H1 (cell line): ENCODE results near the gene VPS35L. TPM values are rescaled to one million over a fixed set of nuclear protein-coding genes. Genes with fewer than 3 reads are reported as not detected.

ENCODE experiments used
- CBX5 ChIP-seq: fragments of 300-800, 300-1000 bp; sonication (generic); IDR thresholded peaks from 2 replicates; pipeline ENCODE4 v1.7.1; 2016; ENCODE audit warnings: antibody characterized with exemption, low read length, low read depth
- CHD1 ChIP-seq: IDR thresholded peaks from 2 replicates; pipeline ENCODE4 v1.6.1; 2012; ENCODE audit warnings: low read depth, low read length, improper control_type of control experiment
- CHD7 ChIP-seq: fragments of 300-600 bp; sonication (generic); IDR thresholded peaks from 2 replicates; pipeline ENCODE4 v1.7.1; 2012; ENCODE audit warnings: low read length, moderate library complexity, mild to moderate bottlenecking, inconsistent platforms; ENCODE audit not compliant: insufficient replicate concordance
- RNF2 ChIP-seq: fragments of 200-900, 300-1000 bp; sonication (generic); IDR thresholded peaks from 2 replicates; pipeline ENCODE4 v1.7.1; 2016; ENCODE audit warnings: borderline replicate concordance, low read depth, mild to moderate bottlenecking, antibody characterized with exemption, low read length; ENCODE audit not compliant: poor library complexity, severe bottlenecking; ENCODE audit errors: missing control alignments
- SP1 ChIP-seq: IDR thresholded peaks from 2 replicates; pipeline ENCODE4 v1.6.1; 2011; ENCODE audit warnings: low read depth, low read length
- SRF ChIP-seq: IDR thresholded peaks from 2 replicates; pipeline ENCODE4 v1.6.1; 2011; ENCODE audit warnings: mild to moderate bottlenecking, low read depth, low read length, moderate library complexity
- TEAD4 ChIP-seq: IDR thresholded peaks from 2 replicates; pipeline ENCODE4 v1.6.1; 2012; ENCODE audit warnings: low read depth, low read length, inconsistent platforms, mixed read lengths
- polyA plus RNA-seq, 7 experiments: library from polyadenylated mRNA; depleted of rRNA in 3 of 7; stranded (reverse) in 5 of 7; unstranded in 2 of 7; fragments of >200 nt in 5 of 7; fragments of 200-250 nt in 2 of 7; gene quantifications; 1 replicate in 5 of 7; 2 replicates in 1 of 7; 4 replicates in 1 of 7; pipeline versions ENCODE4 v1.2.1 to v1.2.3, GENCODE V29; 2011 to 2013; ENCODE audit warnings: missing spikeins in 2 of 7, mixed read lengths in 2 of 7
- total RNA-seq: library from RNA; stranded (reverse); fragmentation: NEBNext Ultra II Directional; extraction: Animal tissue kit (Norgen Biotek cat#: 25700); gene quantifications from 2 replicates; pipeline ENCODE4 v1.2.1, GENCODE V29; 2021
- TF ChIP-seq, protein P1 (sequence below), 3 experiments: IDR thresholded peaks; 1 replicate in 2 of 3; 2 replicates in 1 of 3; pipeline versions ENCODE4 v1.5.1 to v1.6.1; 2011; ENCODE audit warnings: low read length in 3 of 3, mild to moderate bottlenecking in 3 of 3, inconsistent platforms in 2 of 3, low read depth in 1 of 3, moderate library complexity in 1 of 3; ENCODE audit not compliant: insufficient read depth in 1 of 3; ENCODE audit errors: control extremely low read depth in 1 of 3

VPS35L gene
- total and polyA plus RNA-seq, 2 of the 8 experiments (the other 6 are each of a cell fraction or from before 2014, with no cell fraction given), result 31.5 to 57.1 TPM

GRCh38 chr16:19694989-19695388, 139.5 kb downstream of the VPS35L start (continued):
- no peak for TF ChIP-seq CHD7
- TF ChIP-seq CHD1, result no peak
- no peak for TF ChIP-seq TEAD4
- no peak for TF ChIP-seq SRF
- TF ChIP-seq, protein P1, sequence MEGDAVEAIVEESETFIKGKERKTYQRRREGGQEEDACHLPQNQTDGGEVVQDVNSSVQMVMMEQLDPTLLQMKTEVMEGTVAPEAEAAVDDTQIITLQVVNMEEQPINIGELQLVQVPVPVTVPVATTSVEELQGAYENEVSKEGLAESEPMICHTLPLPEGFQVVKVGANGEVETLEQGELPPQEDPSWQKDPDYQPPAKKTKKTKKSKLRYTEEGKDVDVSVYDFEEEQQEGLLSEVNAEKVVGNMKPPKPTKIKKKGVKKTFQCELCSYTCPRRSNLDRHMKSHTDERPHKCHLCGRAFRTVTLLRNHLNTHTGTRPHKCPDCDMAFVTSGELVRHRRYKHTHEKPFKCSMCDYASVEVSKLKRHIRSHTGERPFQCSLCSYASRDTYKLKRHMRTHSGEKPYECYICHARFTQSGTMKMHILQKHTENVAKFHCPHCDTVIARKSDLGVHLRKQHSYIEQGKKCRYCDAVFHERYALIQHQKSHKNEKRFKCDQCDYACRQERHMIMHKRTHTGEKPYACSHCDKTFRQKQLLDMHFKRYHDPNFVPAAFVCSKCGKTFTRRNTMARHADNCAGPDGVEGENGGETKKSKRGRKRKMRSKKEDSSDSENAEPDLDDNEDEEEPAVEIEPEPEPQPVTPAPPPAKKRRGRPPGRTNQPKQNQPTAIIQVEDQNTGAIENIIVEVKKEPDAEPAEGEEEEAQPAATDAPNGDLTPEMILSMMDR (IDR thresholded peaks at IDR 0.05; ENCODE audit: control extremely low read depth in 1 of 3, insufficient read depth in 1 of 3, low read depth in 1 of 3, low read length in 3 of 3), result no peak
- no peak for TF ChIP-seq SP1
- TF ChIP-seq RNF2, result no peak
- TF ChIP-seq CBX5, result no peak
